HG02870 (cell line): Measurements from ENCODE around the gene TMEM107.
A peak's percentile ranks its signal among the peaks of the same experiment; 100 is the strongest.
"Not testable (repeated sequence)": the region's sequence is repeated elsewhere in the genome, so short reads cannot be mapped to it uniquely, and the experiment has no call there.

ENCODE experiments used
- ATAC-seq: cut with Tn5 transposase; IDR thresholded peaks from one replicate; pipeline ENCODE4 v1.9.1; 2021; ENCODE audit warnings: mild to moderate bottlenecking, moderate library complexity; ENCODE audit not compliant: unreplicated experiment

The TMEM107 gene

DNA sequence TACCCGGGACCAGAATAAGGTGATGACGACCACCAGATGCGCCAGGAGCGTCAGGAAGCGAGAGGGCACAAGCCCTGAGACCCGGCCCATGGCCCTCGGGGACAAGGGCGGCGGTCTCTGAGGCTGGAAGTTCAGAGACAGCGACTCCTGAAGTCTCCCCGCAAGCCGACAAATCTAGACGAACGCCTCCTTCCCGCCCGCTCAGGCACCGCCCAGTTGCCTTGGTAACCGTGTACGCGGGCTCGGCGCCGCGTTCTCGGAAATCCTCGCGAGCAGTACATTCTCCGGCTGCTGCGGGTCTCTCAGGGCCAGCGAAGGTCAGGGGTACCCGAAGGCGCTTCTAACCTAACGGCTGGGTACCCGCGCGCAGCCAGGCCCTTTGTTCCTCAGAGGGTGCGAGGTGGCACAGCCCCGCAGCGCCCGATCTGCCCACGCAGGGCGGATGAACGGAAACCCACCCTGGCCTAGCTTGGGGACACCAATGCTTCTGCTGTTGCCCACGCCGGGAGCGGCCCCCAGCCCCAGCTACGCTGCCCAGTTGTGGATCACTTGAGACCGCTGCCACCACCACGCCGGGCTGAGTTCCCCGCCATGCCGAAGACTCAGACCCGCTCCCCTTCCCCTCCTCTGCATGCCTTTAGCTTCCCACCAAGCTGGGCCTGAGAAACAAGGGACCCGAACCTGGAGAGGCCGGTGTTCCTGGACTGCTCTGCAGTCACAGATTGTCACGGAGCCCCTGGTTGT lies at the start of gene TMEM107:
Gene TMEM107, minus strand, starts transcription at position 184 of the 744 bp plus-strand sequence. Its CDS starts 94 bp downstream, at position 90.
- peak; percentile 43 for ATAC-seq

DNA sequence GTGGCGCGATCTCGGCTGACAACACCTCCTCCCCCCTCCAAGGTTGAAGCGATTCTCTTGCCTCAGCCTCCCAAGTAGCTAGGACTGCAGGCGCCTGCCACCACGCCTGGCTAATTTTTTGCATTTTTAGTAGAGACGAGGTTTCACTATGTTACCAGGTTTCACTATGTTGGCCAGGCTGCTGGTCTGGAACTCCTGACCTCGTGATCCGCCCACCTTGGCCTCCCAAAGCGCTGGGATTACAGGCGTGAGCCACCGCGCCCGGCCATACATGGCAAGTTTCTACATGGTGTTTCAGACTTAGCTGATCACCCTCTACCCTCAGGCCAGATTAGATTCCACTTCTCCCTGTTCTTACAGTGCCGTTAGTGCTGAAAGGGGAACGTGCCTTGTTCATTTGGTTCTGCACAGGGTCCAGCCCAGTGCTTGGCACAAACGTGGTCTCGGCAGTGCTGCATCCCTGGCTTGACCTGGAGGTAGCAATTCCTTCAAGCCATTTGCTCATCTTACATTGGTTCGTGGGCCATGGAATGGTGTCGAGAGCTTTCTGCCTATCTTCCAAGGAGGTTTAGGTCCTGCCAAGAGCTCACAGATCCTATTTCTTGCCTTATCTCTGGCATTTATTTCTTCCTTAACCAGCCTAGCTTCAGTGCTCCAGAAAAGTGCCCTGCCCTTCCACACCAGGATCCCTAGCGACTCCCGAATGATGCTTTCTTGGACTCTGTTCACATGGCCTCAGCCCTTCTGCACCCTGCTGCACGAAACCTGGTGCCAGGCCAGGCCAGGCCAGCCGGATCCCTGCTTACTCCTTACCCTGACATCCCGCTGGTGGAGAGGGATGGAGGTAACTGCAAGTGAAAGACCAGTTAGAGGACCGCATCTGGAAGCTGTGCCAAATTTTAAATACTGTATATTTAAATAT lies 49.0 kb upstream of the TMEM107 start:
- ATAC-seq = no peak

DNA sequence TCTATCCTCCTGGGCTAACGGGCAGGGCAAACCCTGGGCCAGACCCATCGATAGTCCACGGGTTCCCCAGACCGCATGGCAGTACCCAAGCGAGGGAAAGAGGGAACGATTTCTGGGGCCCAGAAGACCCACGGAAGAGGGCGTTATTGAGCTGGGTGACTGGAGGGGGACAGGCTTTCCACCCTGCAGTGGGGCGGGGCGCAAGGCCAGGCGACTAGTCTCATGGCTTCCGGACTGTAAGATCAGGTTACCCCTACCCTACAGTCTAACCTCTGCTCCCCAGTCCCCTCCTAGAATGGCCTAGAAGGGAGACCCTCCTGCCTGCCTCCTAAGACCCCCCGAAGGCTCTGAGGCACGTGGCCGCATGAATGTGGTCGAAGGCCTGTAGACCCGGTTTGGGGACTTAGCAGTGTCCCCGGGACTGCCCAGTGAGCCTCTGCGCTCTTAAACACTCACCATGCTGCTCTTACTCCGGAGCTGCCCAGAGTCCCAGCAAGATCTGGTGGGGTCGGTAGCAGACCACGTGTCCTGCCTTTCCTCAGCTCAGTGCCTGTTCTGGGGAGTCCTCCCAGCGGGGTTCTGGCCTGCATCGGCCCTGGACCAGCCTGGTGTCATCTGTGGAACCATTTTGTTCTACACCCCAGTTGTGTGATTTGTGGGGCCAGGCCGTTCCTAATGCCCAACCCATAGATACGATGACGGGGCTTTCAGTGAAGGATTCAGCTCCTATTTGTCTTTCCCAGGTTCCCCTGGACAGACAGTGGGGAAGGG lies 47.4 kb upstream of the TMEM107 start:
- no peak for ATAC-seq

DNA sequence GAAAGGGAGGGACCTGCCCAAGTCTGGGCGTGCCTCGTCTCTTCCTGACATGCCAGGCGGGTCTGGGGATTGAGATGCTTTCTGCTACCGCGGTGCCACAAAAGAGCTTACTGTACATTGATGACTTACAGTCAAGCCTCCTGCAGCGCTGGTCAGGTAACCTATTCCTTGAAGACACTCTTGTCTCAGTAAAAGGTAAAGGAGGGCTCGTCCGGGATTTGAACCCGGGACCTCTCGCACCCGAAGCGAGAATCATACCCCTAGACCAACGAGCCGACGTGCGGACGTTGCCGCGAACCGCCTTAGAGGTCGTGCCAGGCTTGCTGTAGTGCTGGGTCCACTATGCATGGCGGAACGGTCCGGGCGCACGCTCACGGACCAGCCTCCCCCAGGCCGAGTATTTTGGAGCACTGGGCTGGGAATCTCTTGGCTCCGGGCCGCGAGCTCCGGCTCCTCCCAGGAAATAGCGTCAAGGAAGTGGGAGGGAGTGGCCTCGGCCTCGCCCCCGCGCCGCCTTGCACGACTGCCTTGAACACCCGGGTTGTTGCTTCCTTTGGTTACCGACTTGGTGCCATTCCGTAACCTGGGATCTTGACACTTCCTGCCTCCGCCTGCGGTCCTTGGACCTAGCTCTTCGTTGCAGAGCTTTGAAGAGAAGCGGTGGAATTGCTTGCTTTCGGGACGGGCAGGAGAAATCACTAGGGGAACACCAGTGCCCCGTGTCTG lies 46.6 kb upstream of the TMEM107 start:
- peak; percentile 27 for ATAC-seq

DNA sequence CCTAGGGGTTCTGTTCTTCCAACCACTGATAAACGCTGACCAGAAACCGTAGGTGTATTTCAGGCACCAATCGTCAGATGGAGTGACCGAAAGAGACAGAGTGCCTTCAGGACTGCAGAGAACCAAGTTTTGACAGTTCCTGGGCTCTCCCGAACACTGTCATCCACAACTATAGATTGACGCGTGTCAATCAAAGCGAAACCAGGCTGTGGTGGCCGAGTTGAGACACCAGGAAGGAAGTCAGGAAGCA lies 46.1 kb upstream of the TMEM107 start:
- ATAC-seq = peak; percentile 17

DNA sequence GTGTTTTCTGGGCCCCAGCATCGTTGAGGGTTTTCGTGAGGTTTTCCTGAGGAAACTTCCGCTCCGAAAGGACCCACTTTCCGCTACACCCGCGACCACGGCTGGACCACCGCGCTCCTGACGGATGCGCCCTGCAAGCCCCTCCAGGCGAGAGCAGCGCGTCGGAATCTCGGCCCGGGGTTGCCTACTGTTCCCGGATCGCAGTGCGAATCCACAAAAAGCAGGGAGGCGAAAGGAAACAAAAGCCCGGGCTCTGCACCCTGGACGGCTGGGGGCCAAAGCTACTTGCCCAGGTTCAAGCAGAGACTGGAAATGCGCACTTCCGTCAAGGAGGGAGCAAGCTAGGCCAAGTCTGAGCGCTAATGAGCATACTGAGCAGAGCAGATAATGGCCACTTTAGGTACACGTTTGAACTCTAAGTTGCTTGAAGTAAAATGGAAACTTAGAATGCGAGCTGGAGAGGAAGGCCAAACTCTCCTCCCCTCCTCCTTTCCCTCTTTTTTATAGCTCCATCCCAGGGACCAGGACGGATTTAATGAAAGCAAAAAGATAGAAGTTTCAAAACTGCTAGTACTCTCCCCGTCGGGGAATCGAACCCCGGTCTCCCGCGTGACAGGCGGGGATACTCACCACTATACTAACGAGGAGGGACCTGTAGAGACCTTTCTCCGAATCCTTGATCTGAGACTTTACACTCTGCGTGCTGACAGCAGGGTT lies 45.6 kb upstream of the TMEM107 start:
- peak; percentile 34 for ATAC-seq

DNA sequence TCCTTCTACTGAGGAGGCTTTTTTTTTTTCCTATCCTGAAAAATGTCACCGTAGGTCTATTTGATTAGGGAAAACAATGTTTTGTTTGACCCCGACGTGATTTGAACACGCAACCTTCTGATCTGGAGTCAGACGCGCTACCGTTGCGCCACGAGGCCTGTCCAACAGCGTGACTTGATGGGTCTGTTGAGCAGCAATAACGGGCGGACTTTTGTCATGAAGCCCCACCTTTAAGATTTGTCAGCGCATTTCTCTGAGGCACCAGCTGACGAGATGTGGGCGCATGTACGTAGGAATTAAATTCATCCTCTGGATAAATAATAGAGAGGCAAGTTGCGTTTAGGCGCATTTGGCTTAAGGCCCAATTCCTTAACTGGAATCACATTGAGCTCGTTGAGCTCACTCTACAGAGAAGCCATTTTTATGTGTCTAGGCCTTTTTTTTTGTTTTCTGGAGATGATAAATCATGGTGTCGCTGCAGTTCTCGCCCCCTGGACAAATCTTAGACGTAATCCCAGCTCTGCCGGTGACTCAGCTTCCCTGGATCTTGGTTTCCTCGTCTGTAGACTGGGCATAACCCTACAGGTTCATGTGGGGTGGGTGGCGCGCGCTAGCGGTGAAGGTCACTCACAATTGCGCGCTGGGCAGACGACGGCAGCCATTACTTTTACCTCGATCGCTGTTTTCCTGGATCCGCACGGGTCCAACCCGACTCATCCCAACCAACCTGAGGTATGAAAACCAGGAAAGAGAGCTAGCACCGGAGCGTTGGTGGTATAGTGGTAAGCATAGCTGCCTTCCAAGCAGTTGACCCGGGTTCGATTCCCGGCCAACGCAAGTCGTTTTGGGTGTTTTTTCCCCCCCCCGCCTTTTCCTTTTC lies 44.8 kb upstream of the TMEM107 start:
- ATAC-seq = no peak

DNA sequence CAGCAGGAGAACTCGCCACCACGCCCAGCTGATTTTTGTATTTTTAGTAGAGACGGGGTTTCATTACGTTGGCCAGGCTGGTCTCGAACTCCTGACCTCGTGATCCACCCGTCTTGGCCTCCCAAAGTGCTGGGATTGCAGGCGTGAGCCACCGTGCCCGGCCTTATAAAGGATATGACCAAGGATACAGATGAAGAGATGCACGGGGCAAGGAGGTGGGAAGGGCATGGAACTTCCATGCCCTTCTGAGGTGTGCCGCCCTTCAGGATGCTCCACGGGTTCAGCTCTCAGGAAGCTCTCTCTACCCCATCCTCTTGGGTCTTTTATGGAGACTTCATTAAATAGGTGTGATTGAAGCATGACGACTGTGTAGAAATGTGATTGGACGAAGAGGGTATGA lies 37.8 kb upstream of the TMEM107 start:
- not testable (repeated sequence) for ATAC-seq

DNA sequence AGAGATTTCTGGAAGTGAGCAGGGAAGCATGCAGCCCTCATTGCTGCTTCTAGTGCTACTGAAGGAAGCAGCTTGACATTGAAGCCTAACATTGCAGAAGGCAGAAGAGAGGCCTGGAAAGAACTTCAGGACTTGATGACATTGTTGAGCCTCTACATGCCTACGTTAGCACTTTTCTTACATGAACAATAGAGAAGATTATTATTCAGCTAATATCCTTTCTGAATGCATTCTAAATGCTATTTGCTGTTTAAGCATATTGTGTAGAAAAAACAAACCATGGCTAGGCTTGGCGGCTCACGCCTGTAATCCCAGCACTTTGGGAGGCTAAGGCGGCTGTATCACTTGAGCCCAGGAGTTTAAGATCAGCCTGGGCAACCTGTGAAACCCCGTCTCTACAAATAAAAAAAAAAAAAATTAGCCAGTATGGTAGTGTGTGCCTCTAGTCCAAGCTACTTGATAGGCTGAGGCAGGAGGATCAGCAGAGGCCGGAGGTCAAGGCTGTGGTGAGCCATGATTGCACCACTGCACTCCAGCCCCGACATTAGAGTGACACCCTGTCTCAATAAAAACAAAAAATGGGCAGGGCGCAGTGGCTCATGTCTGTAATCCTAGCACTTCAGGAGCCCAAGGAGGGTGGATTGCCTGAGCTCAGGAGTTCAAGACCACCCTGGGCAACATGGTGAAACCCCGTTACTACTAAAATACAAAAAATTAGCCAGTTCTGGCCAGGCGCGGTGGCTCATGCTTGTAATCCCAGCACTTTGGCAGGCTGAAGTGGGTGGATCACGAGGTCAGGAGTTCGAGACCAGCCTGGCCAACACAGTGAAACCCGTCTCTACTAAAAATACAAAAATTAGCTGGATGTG lies 36.4 kb upstream of the TMEM107 start:
- no peak for ATAC-seq

DNA sequence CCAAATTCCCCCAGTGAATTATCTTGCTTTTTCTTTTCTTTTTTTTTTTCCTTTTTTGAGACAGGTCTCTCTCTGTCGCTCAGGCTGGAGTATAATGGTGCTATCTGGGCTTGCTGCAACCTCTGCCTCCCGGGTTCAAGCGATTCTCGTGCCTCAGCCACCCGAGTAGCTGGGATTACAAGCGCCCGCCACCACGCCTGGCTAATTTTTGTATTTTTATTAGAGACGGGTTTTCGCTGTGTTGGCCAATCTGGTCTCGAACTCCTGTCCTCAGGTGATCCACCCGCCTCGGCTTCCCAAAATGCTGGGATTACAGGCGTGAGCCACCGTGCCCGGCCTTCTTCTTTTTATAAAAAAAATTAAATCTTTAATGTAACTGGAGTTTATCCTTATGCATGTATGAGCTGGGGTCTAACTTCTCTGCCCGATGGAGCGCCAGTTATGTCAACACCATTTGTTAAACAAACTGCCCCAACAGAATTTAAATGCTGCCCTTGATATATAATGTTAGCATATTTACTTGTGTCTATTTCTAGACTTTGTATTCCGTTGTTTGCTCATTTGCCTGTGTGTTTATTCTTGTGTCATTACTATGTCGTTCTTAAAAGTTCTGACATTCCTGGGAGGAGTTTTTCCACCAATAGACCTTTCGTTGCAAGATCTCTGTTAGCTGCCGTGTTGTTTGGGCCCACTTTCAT lies 34.7 kb upstream of the TMEM107 start:
- ATAC-seq = peak; percentile 11

DNA sequence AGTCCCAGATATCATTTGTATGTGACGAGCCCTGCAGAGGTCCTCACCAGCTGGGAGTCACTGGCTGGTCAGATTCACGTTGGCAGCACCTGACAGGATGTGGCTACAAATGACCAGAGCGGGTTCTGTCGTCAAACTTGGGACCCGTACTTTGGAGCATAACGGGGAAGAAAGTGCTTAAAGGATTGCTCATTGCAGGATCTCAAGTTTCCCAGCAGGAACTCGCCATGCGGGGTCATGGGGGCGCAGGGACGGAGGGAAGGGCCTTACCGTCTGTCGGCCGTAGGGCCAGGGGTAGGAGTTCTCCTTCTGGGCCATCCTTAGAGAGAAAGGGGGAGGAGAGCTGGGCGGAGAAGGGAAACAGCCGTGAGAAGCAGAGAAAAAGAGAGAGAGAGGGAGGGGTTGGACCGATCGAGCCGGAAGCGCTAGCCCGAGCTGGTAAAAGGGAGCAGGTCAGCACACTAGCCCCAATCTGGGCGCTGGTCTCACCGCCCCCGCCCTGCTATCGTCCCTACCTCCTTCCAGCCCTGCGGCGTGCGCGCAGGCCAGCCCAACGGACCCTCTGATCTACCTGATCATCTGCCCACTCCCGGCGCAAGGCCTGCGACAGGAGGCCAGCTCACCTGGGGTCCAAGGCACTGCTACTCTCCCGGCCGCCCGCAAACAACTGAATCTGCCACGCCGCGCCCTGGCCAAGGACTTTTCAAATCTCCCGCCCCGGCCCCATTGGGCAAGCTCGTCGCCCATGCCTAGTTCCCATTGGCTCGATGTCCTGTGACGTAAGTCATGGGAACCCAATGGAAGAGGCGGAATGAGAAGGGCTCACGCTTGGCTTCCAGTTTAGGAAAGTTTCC lies 34.0 kb upstream of the TMEM107 start, which contains the start of gene AURKB:
Gene AURKB, minus strand, starts transcription at position 669 of the 854 bp plus-strand sequence. Its CDS starts 351 bp downstream, at position 318.
- peak; percentile 78 for ATAC-seq

DNA sequence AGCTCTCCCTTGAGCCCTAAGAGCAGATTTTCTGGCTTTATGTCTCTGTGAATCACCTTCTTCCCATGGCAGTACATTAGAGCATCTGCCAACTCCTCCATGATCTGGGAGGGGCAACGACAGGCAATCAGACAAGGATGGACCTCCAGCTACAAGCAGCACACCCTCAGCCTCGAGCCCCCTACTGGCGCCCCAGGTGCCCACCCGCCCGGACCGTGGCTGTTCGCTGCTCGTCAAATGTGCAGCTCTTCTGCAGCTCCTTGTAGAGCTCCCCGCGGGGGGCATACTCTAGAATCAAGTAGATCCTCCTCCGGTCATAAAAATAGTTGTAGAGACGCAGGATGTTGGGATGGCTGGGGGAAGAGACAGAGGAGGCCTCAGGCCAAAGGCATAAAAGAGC lies 30.4 kb upstream of the TMEM107 start:
- ATAC-seq = no peak

DNA sequence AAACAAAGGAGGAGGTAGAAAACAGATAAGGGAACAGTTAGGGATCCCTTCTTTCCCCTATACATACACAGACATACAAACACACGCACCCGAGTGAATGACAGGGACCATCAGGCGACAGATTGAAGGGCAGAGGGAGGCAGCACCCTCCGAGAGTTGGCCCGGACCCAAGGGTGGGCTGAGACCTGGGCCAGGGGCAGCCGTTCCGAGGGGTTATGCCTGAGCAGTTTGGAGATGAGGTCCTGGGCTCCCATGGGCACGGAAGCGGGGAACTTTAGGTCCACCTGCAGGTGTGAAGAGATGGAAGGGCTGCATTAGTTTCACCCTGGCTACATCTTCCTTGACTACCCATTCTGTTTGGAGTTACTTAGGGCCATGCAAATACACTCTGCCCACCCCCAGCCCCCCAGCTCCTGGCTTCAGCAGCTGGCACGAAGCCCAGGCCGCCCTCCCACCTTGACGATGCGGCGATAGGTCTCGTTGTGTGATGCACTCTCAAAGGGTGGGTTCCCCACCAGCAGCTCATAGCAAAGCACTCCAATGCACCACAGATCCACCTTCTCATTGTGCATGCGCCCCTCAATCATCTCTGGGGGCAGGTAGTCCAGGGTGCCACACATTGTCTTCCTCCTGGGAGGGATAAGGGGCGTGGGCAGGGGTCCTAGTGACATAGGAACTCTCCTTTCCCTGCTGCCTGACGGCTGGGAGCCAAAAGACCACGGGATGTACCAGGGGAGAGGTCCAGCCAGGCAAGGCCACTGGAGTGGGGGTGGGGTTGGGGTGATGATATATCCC lies 28.8 kb upstream of the TMEM107 start:
- no peak for ATAC-seq

DNA sequence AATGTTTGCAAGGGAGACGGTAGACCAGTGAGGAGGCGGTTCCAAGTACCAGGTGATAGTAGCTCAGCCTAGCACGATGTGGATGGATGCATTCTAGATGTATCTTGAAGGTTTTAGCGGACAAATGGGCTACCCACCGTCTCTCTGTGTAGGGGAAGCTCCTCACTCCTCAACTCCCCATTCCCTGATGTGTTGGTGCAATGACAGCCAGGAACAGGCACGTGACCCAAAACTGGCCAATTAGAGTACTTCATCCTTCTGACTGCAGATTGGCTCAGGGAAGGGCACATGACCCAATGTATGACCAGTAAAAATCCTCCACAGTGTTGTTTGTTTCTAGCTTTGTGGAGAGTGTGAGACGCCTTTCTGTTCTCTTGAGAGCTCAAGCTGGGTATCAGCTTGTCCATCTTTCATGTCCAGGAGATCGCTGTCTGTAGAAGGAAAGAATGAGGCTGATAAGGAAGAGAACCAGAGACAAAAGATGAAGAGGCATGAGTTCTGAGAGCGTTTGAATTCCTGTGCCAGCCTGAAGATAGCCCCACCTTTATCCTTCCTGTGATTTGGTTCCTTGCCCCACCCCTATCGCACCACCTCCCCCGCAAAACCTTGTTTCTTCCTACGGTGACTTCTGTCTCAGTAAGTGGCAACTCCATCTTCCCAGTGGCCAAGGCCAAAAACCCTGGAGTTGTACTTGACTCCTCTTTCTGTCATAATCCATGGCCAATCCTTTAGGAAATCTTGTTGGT lies 16.1 kb upstream of the TMEM107 start:
- ATAC-seq = no peak

DNA sequence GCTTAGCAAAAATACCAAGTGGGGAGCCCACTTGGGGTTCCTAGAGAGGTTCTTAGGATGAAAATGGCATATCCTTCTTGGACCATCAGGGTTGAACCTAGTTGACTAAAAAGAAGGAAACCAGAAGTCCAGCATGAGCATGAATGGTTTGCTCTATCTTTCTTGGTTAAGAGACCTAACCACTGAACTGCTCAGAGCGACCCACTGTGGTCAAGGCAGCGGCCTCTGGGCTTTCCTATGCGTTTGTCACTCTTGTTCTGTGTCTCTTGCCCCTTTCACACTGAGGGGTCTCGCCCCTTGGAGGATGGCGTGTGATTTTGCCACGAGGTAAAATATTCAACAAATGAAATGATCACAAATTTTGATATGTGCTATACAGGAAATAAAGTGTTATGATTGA lies 14.3 kb upstream of the TMEM107 start:
- no peak for ATAC-seq
